Urothelium cell line (cell line): ENCODE data around the gene RFTN2.
"Not testable (repeated sequence)": the region's sequence is repeated elsewhere in the genome, so short reads cannot be mapped to it uniquely, and the experiment has no call there.

Source experiments
- DNase-seq: peaks from one replicate; pipeline ENCODE4 v3.0.0; 2011; ENCODE audit warnings: low spot score, mixed read lengths
- FAIRE-seq: peaks from 2 replicates; lab custom pipeline; 2011; peaks lifted over from hg19 to GRCh38; lab: Jason Lieb, UNC

Gene RFTN2

GRCh38 chr2:197606180-197606579 is 69.2 kb downstream of the RFTN2 start:
- DNase-seq, result no peak
- FAIRE-seq, result no peak

GRCh38 chr2:197604117-197604860 is 71.1 kb downstream of the RFTN2 start:
- DNase-seq (no peak), FAIRE-seq (no peak)

DNA sequence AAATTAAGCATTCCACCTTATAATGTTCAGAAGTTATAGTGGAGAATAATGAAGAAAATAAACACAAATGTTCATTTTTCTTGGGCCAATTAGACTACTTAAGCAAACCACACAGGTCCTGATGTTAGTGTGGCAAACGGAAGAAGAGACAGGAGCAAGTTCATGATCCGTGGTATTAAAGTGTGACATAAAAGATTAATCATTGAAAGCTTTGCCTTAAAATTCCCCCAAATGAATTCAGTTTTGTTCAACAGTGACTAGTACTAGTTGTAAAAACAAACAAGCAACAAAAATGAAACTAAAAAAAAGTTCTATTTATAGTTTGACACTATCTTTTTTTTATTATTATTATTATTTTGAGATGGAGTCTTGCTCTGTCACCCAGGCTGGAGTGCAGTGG is 73.7 kb downstream of the RFTN2 start:
- no peak for FAIRE-seq

GRCh38 chr2:197600306-197600705 is 75.1 kb downstream of the RFTN2 start:
- FAIRE-seq (no peak), DNase-seq (no peak)

More for the DNA sequence above, 73.7 kb downstream of the RFTN2 start:
- DNase-seq, result no peak

GRCh38 chr2:197599285-197599965 is 76.0 kb downstream of the RFTN2 start:
- DNase-seq, result peak; percentile 27
- no peak for FAIRE-seq

DNA sequence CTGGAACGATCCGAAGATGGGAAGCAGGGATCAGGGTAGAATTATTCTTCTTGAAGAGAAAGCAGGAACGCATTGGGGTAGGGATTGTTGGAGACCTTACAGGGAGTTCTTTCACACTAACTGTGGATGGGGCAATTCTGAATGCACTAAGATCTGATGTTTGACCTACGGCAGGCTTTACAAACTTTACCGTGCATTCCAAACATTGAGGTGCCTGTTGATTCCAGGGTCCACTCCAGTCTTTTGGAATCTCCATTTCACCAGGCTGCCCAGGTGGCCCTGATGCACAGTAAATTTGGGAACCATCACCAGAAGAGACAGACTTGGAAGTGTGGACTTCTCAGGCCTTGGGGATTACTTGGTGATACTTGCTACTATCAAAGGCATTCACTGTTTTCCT is 76.9 kb downstream of the RFTN2 start:
- no peak for DNase-seq
- no peak for FAIRE-seq

DNA sequence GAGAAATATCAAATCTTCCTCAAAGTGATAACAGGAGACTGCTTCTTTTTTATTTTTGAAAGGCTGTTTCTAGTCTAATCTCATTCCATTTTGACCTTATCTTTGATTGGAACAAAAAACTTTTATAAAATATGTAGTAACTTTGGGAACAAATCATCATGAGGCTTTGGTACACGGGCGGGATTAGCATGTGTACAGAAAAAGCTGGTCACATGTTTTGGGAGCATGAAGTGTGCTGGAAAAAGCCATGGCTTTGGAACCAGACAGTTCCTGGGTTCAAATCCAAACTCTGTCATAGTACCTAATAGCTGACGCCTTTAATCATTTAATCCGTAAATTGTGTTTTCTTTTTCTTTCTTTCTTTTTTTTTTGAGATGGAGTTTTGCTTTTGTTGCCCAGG is 78.2 kb downstream of the RFTN2 start:
- FAIRE-seq, result no peak
- DNase-seq, result no peak

- no peak for FAIRE-seq
- no peak for DNase-seq
Measured at GRCh38 chr2:197596766-197597165, 78.6 kb downstream of the RFTN2 start.

DNA sequence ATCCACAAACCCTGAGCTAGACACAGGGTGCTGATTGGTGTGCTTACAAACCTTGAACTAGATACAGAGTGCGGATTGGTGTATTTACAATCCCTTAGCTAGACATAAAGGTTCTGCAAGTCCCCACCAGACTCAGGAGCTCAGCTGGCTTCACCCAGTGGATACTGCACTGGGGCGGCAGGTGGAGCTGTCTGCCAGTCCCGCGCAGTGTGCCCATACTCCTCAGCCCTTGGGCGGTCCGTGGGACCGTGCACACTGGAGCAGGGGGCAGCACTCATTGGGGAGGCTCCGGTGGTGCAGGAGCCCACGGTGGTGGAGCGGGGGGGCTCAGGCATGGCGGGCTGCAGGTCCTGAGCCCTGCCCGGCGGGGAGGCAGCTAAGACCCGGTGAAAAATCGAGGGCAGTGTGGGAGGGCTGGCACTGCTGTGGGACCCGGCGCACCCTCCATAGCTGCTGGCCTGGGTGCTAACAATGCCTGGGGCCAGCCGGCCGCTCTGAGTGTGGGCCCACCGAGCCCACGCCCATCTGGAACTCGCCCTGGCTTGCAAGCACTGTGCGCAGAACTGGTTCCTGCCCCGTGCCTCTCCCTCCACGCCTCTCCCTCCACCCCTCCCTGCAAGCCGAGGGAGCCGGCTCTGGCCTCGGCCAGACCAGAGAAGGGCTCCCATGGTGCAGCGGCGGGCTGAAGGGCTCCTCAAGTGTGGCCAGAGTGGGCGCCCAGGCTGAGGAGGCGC is 83.9 kb downstream of the RFTN2 start:
- FAIRE-seq (no peak), DNase-seq (no peak)

DNA sequence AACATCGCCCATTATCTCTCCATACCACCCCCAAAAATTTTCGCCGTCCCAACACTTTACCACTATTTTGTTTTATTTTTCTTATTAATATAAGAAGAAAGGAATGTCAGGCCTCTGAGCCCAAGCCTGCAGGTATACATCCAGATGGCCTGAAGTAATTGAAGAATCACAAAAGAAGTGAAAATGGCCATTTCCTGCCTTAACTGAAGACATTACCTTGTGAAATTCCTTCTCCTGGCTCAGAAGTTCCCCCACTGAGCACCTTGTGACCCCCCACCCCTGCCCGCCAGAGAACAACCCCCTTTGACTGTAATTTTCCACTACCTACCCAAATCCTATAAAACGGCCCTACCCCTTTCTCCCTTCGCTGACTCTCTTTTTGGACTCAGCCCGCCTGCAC is 88.1 kb downstream of the RFTN2 start:
- not testable (repeated sequence) for FAIRE-seq, DNase-seq

DNA sequence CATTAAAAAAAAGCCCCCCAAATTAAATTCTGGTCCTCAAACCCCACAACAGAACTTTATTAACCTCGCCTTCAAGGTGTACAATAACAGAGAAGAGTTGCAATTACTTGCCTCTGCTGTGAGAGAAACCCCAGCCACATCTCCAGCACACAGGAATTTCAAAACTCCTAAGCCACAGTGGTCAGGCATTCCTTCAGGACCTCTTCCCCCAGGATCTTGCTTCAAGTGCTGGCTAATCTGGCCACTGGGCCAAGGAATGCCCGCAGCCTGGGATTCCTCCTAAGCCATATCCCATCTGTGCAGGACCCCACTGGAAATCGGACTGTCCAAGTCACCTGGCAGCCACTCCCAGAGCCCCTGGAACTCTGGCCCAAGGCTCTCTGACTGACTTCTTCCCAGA is 95.2 kb downstream of the RFTN2 start:
- FAIRE-seq, result not testable (repeated sequence)

DNA sequence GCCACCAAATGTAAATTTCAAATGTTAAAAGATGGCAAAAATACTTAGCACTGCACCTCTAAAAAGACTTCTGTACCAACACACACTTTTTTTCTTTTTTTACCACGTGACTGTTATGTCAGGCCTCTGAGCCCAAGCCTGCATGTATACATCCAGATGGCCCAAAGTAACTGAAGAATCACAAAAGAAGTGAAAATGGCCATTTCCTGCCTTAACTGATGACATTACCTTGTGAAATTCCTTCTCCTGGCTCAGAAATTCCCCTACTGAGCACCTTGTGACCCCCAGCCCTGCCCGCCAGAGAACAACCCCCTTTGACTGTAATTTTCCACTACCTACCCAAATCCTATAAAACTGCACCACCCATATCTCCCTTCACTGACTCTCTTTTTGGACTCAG is 97.1 kb downstream of the RFTN2 start:
- not testable (repeated sequence) for DNase-seq, FAIRE-seq

More for the DNA sequence above, 95.2 kb downstream of the RFTN2 start:
- not testable (repeated sequence) for DNase-seq

- no peak for FAIRE-seq
- DNase-seq, result no peak
Measured at GRCh38 chr2:197577446-197577845, 97.9 kb downstream of the RFTN2 start.

DNA sequence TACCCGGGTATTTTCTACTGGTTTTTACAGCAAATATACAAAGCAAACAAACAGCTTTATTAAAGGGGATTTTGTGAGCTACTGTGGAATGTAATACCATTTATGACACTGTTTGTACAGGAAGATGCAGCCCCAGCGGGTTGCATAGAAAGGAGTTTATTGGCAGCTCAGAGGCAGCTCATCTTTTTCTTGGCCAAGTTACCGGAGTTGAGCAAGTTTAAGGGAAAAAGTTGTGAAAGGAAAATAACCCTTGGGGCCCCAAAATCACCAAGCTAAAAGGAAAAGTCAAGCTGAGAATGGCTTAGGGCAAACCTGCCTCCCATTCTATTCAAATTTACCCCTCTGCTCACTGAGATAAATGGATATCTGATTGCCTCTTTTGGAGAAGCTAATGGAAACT is 98.8 kb downstream of the RFTN2 start:
- FAIRE-seq (no peak), DNase-seq (no peak)

GRCh38 chr2:197575987-197576386 is 99.4 kb downstream of the RFTN2 start:
- FAIRE-seq (no peak), DNase-seq (no peak)

- no peak for DNase-seq
- no peak for FAIRE-seq
Measured at GRCh38 chr2:197573608-197574007, 101.8 kb downstream of the RFTN2 start.

- FAIRE-seq (no peak), DNase-seq (peak; percentile 3)
Measured at GRCh38 chr2:197571627-197572271, 103.6 kb downstream of the RFTN2 start.

DNA sequence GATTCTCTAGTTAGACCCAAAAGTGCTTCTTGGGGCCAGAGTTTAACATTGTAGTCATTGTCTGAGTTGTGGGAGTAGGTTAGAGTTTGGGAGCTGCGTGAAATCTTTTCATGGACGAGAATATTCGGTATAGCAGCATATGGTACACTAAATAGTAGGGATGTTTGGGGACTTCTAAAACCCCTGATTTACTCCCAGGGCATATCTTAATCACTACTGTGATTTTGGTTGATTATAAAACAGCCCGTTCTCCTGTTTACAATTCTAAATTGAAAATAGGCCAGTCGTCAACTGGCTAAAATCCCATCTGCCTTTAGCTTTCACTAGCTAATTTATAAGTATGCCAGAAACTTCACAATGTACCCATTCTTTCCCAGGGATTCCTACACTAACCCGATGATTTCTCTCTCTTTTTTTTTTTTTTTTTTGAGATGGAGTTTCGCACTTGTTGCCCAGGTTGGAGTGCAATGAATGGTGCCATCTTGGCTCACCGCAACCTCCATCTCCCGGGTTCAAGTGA is 115.2 kb downstream of the RFTN2 start:
- no peak for FAIRE-seq

DNA sequence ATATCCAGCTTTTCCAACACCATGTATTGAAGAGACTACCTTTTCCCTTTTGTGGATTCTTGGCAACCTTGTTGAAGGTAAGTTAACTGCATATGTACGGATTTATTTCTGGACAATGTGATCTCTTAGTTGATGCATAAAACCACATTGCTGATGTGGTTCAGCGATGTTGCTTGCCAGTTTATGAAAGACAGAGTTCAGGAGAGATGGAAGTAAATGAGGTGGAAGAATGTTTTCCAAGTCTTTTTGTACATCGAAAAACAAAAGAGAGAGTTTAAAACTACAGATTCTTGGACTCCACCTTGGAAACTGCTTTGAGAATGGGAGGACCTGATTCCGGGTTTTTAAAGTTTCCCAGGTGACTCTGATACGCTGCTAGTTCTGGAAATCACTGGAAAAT is 115.7 kb downstream of the RFTN2 start:
- FAIRE-seq (no peak), DNase-seq (no peak)

More for the DNA sequence above, 115.2 kb downstream of the RFTN2 start:
- DNase-seq, result no peak

DNA sequence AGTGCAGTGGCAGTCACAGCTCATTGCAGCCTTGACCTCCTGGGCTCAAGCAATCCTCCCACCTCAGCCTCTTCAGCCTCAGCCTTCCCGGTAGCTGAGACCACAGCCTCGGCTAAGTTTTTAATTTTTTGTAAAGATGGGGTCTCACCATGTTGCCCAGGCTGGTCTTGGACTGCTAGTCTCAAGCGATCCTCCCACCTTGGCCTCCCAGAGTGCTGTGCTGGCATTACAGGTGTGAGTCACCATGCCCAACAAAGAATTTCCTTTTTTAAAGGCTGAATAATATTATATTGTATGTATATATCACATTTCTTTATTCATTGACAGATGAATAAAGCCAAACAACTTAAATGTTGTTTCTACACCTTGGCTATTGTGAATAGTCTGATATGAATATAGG is 117.0 kb downstream of the RFTN2 start:
- no peak for DNase-seq
- FAIRE-seq, result no peak

- FAIRE-seq (no peak), DNase-seq (no peak)
Measured at GRCh38 chr2:197556456-197556855, 118.9 kb downstream of the RFTN2 start.
